ENCODE measurements around the gene IQCH. TPM values are rescaled to one million over a fixed set of nuclear protein-coding genes. Genes with fewer than 3 reads are reported as not detected.

The IQCH gene
- polyA plus RNA-seq, 3 donors, result 0.03 TPM; not detected in 2

DNA sequence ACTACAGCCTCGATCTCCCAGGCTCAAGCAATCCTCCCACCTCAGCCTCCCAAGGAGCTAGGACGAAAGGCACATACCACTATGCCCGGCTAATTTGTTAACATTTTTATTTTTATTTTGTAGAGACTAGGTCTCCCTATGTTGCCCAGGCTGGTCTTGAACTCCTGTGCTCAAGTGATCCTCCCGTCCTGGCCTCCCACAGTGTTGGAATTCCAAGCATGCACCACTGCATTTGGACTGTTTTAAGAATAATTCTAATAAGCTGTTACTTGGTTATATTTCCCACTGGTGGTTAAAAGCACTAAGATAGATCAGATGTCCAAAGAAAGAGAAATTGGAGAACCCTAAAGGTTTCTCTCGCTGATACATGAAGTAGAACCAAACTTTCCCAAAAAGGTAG lies 3.3 kb upstream of the IQCH start:
- Mint-ChIP-seq H3K27me3 (ENCODE audit: low read depth in 3 of 3) (peaks cover 4 to 9% (median 6%) of the 10 kb centered on the region in 3 donors), H3K9me3 (peaks cover 0 to 8% (median 3%) of the 10 kb centered on the region in 7 donors), H3K4me3 (no peak overlapping the region), H3K36me3 (peaks cover 13 to 19% of the 10 kb centered on the region in 2 donors), H3K27ac (peak overlapping the region in 1 of 7 donors; percentile 4), H3K4me1 (peaks cover 40% of the 10 kb centered on the region)
- no peak overlapping the region for H3K9ac ChIP-seq (ENCODE audit: insufficient read depth, low read length, poor library complexity, severe bottlenecking)
- TF ChIP-seq, protein P1, sequence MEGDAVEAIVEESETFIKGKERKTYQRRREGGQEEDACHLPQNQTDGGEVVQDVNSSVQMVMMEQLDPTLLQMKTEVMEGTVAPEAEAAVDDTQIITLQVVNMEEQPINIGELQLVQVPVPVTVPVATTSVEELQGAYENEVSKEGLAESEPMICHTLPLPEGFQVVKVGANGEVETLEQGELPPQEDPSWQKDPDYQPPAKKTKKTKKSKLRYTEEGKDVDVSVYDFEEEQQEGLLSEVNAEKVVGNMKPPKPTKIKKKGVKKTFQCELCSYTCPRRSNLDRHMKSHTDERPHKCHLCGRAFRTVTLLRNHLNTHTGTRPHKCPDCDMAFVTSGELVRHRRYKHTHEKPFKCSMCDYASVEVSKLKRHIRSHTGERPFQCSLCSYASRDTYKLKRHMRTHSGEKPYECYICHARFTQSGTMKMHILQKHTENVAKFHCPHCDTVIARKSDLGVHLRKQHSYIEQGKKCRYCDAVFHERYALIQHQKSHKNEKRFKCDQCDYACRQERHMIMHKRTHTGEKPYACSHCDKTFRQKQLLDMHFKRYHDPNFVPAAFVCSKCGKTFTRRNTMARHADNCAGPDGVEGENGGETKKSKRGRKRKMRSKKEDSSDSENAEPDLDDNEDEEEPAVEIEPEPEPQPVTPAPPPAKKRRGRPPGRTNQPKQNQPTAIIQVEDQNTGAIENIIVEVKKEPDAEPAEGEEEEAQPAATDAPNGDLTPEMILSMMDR (IDR thresholded peaks at IDR 0.05), result no peak
- no peak overlapping the region for H3K4me2 ChIP-seq (replicated peaks; ENCODE audit: extremely low read depth, low read length, poor library complexity, severe bottlenecking)
- H4K20me1 ChIP-seq (ENCODE audit: insufficient read depth, low read length), result peaks cover 11% of the 10 kb centered on the region
- WGBS (ENCODE audit: insufficient coverage), result no CpG with 5 or more reads among the region's 5 CpGs
- peaks cover 21 to 28% of the 10 kb centered on the region in 2 donors for H3K4me1 ChIP-seq (ENCODE audit: control insufficient read depth in 1 of 2, insufficient read depth in 2 of 2, low read length in 2 of 2)
- peaks cover 5 to 6% of the 10 kb centered on the region in 2 donors for H3K27me3 ChIP-seq (ENCODE audit: control insufficient read depth in 2 of 2, insufficient read depth in 2 of 2, low read length in 2 of 2)
- H3K9me3 ChIP-seq (replicated peaks in 1 of 2; ENCODE audit: control insufficient read depth in 1 of 2, insufficient read depth in 1 of 2, low read length in 2 of 2), result peaks cover 0 to 5% of the 10 kb centered on the region in 2 donors
- intact Hi-C loops (cut with micrococcal nuclease), result loop anchor here (10.0 kb wide), 1 partner anchor 187 kb away; the partner anchor contains the start of gene SMAD3 (in 2 of the 2)
- peaks cover 0 to 8% of the 10 kb centered on the region in 2 donors for H3K36me3 ChIP-seq (replicated peaks in 1 of 2; ENCODE audit: control insufficient read depth in 1 of 2, insufficient read depth in 2 of 2, low read length in 2 of 2)
- H3K79me2 ChIP-seq (ENCODE audit: insufficient read depth, low read length), result peaks cover 73% of the 10 kb centered on the region
- DNase-seq, result no peak
- H3K27ac ChIP-seq (ENCODE audit: low read depth in 1 of 2, low read length in 2 of 2), result no peak overlapping the region
- H2AFZ ChIP-seq (ENCODE audit: insufficient read depth, low read depth, low read length, poor library complexity, severe bottlenecking), result no peak overlapping the region
- H3K4me3 ChIP-seq (replicated peaks in 1 of 3; ENCODE audit: low read depth in 2 of 3, low read length in 3 of 3), result no peak overlapping the region

DNA sequence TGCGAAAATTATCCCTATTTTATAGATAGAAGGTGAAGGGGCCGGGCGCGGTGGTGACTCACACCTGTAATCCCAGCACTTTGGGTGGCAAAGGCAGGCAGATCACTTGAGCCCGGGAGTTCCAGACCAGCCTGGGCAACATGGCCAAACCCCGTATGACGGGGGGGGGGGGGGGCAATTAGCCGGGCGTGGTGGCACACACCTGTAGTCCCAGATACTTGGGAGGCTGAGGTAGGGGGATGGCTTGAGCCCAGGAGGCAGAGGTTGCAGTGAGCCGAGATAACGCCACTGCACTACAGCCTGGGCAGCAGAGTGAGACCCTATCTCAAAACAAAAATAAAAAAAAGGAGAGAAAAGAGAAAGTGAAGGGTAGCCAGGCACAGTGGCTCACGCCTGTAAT lies 1.5 kb upstream of the IQCH start:
- Histone ChIP-seq H3K4me1 (ENCODE audit: control insufficient read depth in 1 of 2, insufficient read depth in 2 of 2, low read length in 2 of 2) (peaks cover 21 to 28% of the 10 kb centered on the region in 2 donors), H3K4me2 (replicated peaks; ENCODE audit: extremely low read depth, low read length, poor library complexity, severe bottlenecking) (peak overlapping the region; percentile 90), H3K27ac (ENCODE audit: low read depth in 1 of 2, low read length in 2 of 2) (peak overlapping the region in 1 of 2 donors; percentile 97), H3K79me2 (ENCODE audit: insufficient read depth, low read length) (peaks cover 61% of the 10 kb centered on the region), H3K9ac (ENCODE audit: insufficient read depth, low read length, poor library complexity, severe bottlenecking) (no peak overlapping the region), H2AFZ (ENCODE audit: insufficient read depth, low read depth, low read length, poor library complexity, severe bottlenecking) (no peak overlapping the region), H3K4me3 (replicated peaks in 1 of 3; ENCODE audit: low read depth in 2 of 3, low read length in 3 of 3) (peak overlapping the region in 1 of 3 experiments; percentile 95), H3K27me3 (ENCODE audit: control insufficient read depth in 2 of 2, insufficient read depth in 2 of 2, low read length in 2 of 2) (peaks cover 6% of the 10 kb centered on the region in 2 donors), H3K9me3 (replicated peaks in 1 of 2; ENCODE audit: control insufficient read depth in 1 of 2, insufficient read depth in 1 of 2, low read length in 2 of 2) (no peaks in the 10 kb centered on the region), H3K36me3 (replicated peaks in 1 of 2; ENCODE audit: control insufficient read depth in 1 of 2, insufficient read depth in 2 of 2, low read length in 2 of 2) (no peaks in the 10 kb centered on the region), H4K20me1 (ENCODE audit: insufficient read depth, low read length) (peaks cover 11% of the 10 kb centered on the region)
- peak overlapping the region in 4 of 7 donors; percentile 36 to 98 (median 70) for H3K27ac Mint-ChIP-seq
- peaks cover 0 to 1% (median 0%) of the 10 kb centered on the region in 7 donors for H3K9me3 Mint-ChIP-seq
- H3K36me3 Mint-ChIP-seq, result peaks cover 2 to 5% of the 10 kb centered on the region in 2 donors
- H3K27me3 Mint-ChIP-seq (ENCODE audit: low read depth in 3 of 3), result peaks cover 4 to 11% (median 11%) of the 10 kb centered on the region in 3 donors
- intact Hi-C loops (cut with micrococcal nuclease), result loop anchor here (10.0 kb wide), 1 partner anchor 188 kb away; the partner anchor contains the start of gene SMAD3 (in 2 of the 2)
- TF ChIP-seq, protein P1 (IDR thresholded peaks at IDR 0.05), result no peak
- peaks cover 38% of the 10 kb centered on the region for H3K4me1 Mint-ChIP-seq
- peak overlapping the region; percentile 99 for H3K4me3 Mint-ChIP-seq
- WGBS (ENCODE audit: insufficient coverage), result 93% methylated on average over 3 of the region's 12 CpGs
- no peak for DNase-seq
